Heart left ventricle (tissue), 13 donors: ENCODE data around the gene ARFRP1.

Experiments used
- CTCF ChIP-seq, 12 donors: fragments of 200-600 bp; sonication (generic) in 4 of 12; IDR thresholded peaks; one replicate each; pipeline versions ENCODE4 v1.5.0 to v1.8.0; 2018 to 2022; ENCODE audit warnings: antibody characterized with exemption in 12 of 12, mild to moderate bottlenecking in 5 of 12
- POLR2A ChIP-seq, 2 donors: fragments of 450-650 bp; IDR thresholded peaks; one replicate each; pipeline ENCODE4 v1.6.1; 2017; ENCODE audit warnings: antibody characterized with exemption in 2 of 2, mild to moderate bottlenecking in 2 of 2, moderate library complexity in 2 of 2
- donor health status: ischemic (EF 13 %, LVEDD 7.1; RV severe dilation, severe dysfunction).
- donor health status: DM: no; HTN: yes; CAD: no.
- donor health status: DM: no; HTN: no; CAD: no.
- donor health status: ischemic (EF 25% LVEDD 6.9; RV normal size, moderate dysfunction).
- donor health status: ischemic (EF 25% LVEDD 5.7; RV mildly dilated, moderate dysfunction).
- donor health status: ischemic (EF 35%, LVEDD 5.7; RV mildly dilated, moderate dysfunction).
- donor health status: nonischemic (EF 11% LVEDD 7.7; RV severe dilation, severe dysfunction).
- donor health status: DM: yes; HTN: yes; CAD: no.
- donor health status: PGD.
- donor health status: ischemic (EF 29% LVEDD 5.4; RV normal size, mild dysfunction).
- donor health status: nonischemic (EF 23%, LVEDD 6.1; RV moderate dilation, normal function).

- TF ChIP-seq CTCF (IDR thresholded peaks at IDR 0.05) (no peak), POLR2A (IDR thresholded peaks at IDR 0.05) (no peak)
Observed at GRCh38 chr20:63753381-63753780, 45.6 kb upstream of the ARFRP1 start.
